ENCODE data around the gene CACNB2. TPM values are rescaled to one million over a fixed set of nuclear protein-coding genes. Genes with fewer than 3 reads are reported as not detected.
A peak's percentile ranks its signal among the peaks of the same experiment; 100 is the strongest.

CACNB2 gene
- total RNA-seq, 1 donor from 2014 or later: 3.5 TPM

DNA sequence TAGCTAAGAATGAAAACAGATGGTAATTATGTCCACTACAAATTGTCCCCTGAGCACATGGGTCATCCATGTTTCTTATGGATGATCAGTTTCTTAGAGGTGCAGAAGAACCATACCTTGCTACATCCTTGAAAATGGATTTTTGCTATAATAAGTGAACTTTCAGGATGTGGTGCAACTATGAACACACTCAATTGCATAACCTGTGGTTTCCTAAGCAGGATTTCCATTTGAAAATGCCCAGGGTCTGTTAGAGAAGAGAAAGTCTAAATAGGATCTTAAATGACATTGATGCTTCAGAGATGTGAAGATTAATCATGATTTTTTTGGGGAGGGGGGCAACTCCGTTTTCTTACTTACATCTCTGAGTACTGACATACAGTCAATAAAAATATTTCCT, 39.6 kb upstream of the CACNB2 start:
- no peaks in the 10 kb centered on the region for H3F3A ChIP-seq (ENCODE audit: low read depth)

GRCh38 chr10:18102404-18102803, 37.8 kb upstream of the CACNB2 start:
- DNase-seq (ENCODE audit: low spot score): no peak
- H3K4me2 ChIP-seq: no peak overlapping the region
- Mint-ChIP-seq H3K4me1 (peaks cover 3% of the 10 kb centered on the region), H3K27ac (no peak overlapping the region), H3K27me3 (ENCODE audit: insufficient read depth, low read depth) (peaks cover 3% of the 10 kb centered on the region), H3K4me3 (no peak overlapping the region), H3K36me3 (no peaks in the 10 kb centered on the region), H3K9me3 (no peaks in the 10 kb centered on the region)
- no peak overlapping the region for H3K9ac ChIP-seq
- H3K27ac ChIP-seq: no peak overlapping the region
- H2AFZ ChIP-seq (replicated peaks): no peak overlapping the region
- no peaks in the 10 kb centered on the region for H3F3A ChIP-seq (ENCODE audit: low read depth)
- no peaks in the 10 kb centered on the region for H3K27me3 ChIP-seq
- H3K4me3 ChIP-seq: no peak overlapping the region
- H4K20me1 ChIP-seq (ENCODE audit: low read depth): no peaks in the 10 kb centered on the region
- peaks cover 4% of the 10 kb centered on the region for H3K4me1 ChIP-seq
- no peaks in the 10 kb centered on the region for H3K9me3 ChIP-seq (ENCODE audit: low read depth)
- H3K36me3 ChIP-seq: no peaks in the 10 kb centered on the region
- no peak for TF ChIP-seq EZH2 (IDR thresholded peaks at IDR 0.05)
- TF ChIP-seq CTCF (IDR thresholded peaks at IDR 0.05): no peak
- TF ChIP-seq EZH2phosphoT487 (IDR thresholded peaks at IDR 0.05): no peak
- no peaks in the 10 kb centered on the region for H3K79me2 ChIP-seq (ENCODE audit: low read depth)

More for the DNA sequence above, 39.6 kb upstream of the CACNB2 start:
- no peaks in the 10 kb centered on the region for H4K20me1 ChIP-seq (ENCODE audit: low read depth)
- H3K4me1 ChIP-seq: peaks cover 17% of the 10 kb centered on the region
- TF ChIP-seq EZH2phosphoT487 (IDR thresholded peaks at IDR 0.05) (no peak), CTCF (IDR thresholded peaks at IDR 0.05) (no peak), EZH2 (IDR thresholded peaks at IDR 0.05) (no peak)
- H3K4me1 Mint-ChIP-seq: peaks cover 11% of the 10 kb centered on the region
- H2AFZ ChIP-seq (replicated peaks): no peak overlapping the region
- peaks cover 3% of the 10 kb centered on the region for H3K27me3 Mint-ChIP-seq (ENCODE audit: insufficient read depth, low read depth)
- H3K36me3 Mint-ChIP-seq: no peaks in the 10 kb centered on the region
- no peaks in the 10 kb centered on the region for H3K9me3 ChIP-seq (ENCODE audit: low read depth)
- H3K4me2 ChIP-seq: no peak overlapping the region
- no peak overlapping the region for H3K27ac Mint-ChIP-seq
- H3K79me2 ChIP-seq (ENCODE audit: low read depth): no peaks in the 10 kb centered on the region
- H3K4me3 ChIP-seq: no peak overlapping the region
- H3K36me3 ChIP-seq: no peaks in the 10 kb centered on the region
- no peak overlapping the region for H3K27ac ChIP-seq
- no peak overlapping the region for H3K4me3 Mint-ChIP-seq
- no peaks in the 10 kb centered on the region for H3K27me3 ChIP-seq
- H3K9ac ChIP-seq: no peak overlapping the region
- no peak for DNase-seq (ENCODE audit: low spot score)
- H3K9me3 Mint-ChIP-seq: no peaks in the 10 kb centered on the region

DNA sequence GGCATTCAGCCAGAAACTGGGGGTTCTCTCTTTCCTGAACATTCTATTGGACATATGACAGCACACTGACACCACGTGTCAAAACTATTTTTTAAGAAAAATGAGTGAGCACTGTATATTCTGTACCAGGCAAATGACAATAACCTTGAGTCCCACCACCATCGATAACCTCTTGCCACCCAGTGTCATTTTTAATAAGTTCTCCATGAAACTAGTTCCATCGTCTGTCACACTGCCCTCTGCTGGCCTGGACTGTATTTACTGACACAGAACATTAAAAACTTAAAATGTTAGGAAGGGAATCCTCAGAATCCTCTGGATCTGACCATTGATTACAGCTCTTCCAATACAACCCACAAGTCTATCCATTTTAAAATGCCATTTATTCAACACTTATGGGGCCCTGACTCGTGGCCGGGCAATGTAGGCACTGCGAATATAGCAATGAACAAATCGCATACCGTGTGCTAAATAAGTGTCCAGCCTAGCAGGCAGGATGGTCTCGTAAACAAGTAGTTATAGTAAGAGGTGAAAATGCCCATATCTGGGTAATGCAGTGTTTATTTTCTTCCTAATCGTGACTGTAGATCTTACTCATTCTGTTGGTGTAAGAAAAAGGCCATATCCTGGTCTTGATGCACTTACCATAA, 35.9 kb upstream of the CACNB2 start:
- no peak overlapping the region for H3K4me3 ChIP-seq
- H4K20me1 ChIP-seq (ENCODE audit: low read depth): no peaks in the 10 kb centered on the region
- Mint-ChIP-seq H3K4me1 (no peaks in the 10 kb centered on the region), H3K27me3 (ENCODE audit: insufficient read depth, low read depth) (no peaks in the 10 kb centered on the region), H3K4me3 (no peak overlapping the region), H3K36me3 (no peaks in the 10 kb centered on the region), H3K9me3 (no peaks in the 10 kb centered on the region), H3K27ac (no peak overlapping the region)
- no peaks in the 10 kb centered on the region for H3F3A ChIP-seq (ENCODE audit: low read depth)
- no peaks in the 10 kb centered on the region for H3K36me3 ChIP-seq
- TF ChIP-seq EZH2phosphoT487 (IDR thresholded peaks at IDR 0.05): no peak
- TF ChIP-seq CTCF (IDR thresholded peaks at IDR 0.05): peak; percentile 84
- H3K27ac ChIP-seq: no peak overlapping the region
- H3K79me2 ChIP-seq (ENCODE audit: low read depth): no peaks in the 10 kb centered on the region
- no peaks in the 10 kb centered on the region for H3K9me3 ChIP-seq (ENCODE audit: low read depth)
- peak; percentile 56 for DNase-seq (ENCODE audit: low spot score)
- no peaks in the 10 kb centered on the region for H3K4me1 ChIP-seq
- H2AFZ ChIP-seq (replicated peaks): no peak overlapping the region
- H3K27me3 ChIP-seq: no peaks in the 10 kb centered on the region
- no peak overlapping the region for H3K4me2 ChIP-seq
- H3K9ac ChIP-seq: no peak overlapping the region

All from neural progenitor cell (in vitro differentiated cells).